Measurements from ENCODE around the gene TACR2. TPM values are rescaled to one million over a fixed set of nuclear protein-coding genes. Genes with fewer than 3 reads are reported as not detected.

TACR2 gene
- total and polyA plus RNA-seq, 2 donors (not counting 3 experiments of a cell fraction or from before 2014, with no cell fraction given), result 0.19 TPM; not detected in 1

- H3K9ac ChIP-seq (replicated peaks; ENCODE audit: extremely low read depth, insufficient read depth, low read length), result no peak overlapping the region
- FAIRE-seq, result no peak
- no TSS peak for BruUV-seq (replicated peaks)
- no peak for DNase-seq (ENCODE audit: low read depth, low spot score)
- dilution Hi-C loops (cut with MboI; ENCODE audit: extremely low pct_ligation_motif_present, low sequenced_read_pairs), result no loop called here
- no peaks in the 10 kb centered on the region for H3K27me3 ChIP-seq (ENCODE audit: control insufficient read depth in 2 of 2, insufficient read depth in 2 of 2, low read length in 2 of 2)
- no peaks in the 10 kb centered on the region for H4K20me1 ChIP-seq (replicated peaks; ENCODE audit: control insufficient read depth, extremely low read depth, insufficient read depth, low read length)
- no peaks in the 10 kb centered on the region for H3K9me3 ChIP-seq (replicated peaks; ENCODE audit: control insufficient read depth, insufficient read depth, low read length)
- no peak overlapping the region for H2AFZ ChIP-seq (ENCODE audit: low read depth, low read length)
- no peak overlapping the region for H3K4me3 ChIP-seq (replicated peaks in 1 of 3; ENCODE audit: insufficient read depth in 1 of 3, low read depth in 1 of 3, low read length in 3 of 3)
- no peaks in the 10 kb centered on the region for H3K79me2 ChIP-seq (ENCODE audit: control insufficient read depth, insufficient read depth, low read length)
- ChIA-PET POLR2A (no interaction called here), CTCF (interaction anchor here (1.1 kb wide), 1 partner anchor 47 kb away, joined by 4 read pairs; no protein-coding TSS in a partner anchor)
- no peak overlapping the region for H3K27ac ChIP-seq (ENCODE audit: insufficient read depth, low read depth, low read length)
- intact Hi-C loops (cut with micrococcal nuclease), result no loop called here
- no peak overlapping the region for H3K4me2 ChIP-seq (ENCODE audit: insufficient read depth, low read length)
- no peak for TF ChIP-seq GATA2 (IDR thresholded peaks at IDR 0.05; ENCODE audit: insufficient read depth, insufficient read length, low read depth, low read length)
- no peak for TF ChIP-seq FOS (IDR thresholded peaks at IDR 0.05; ENCODE audit: borderline replicate concordance, insufficient read depth, low read length)
- no peak for TF ChIP-seq JUN (IDR thresholded peaks at IDR 0.05; ENCODE audit: borderline replicate concordance, insufficient read depth, insufficient read length, low read depth)
- TF ChIP-seq POLR2AphosphoS5 (IDR thresholded peaks at IDR 0.05; ENCODE audit: insufficient read depth, low read depth, low read length), result no peak
- no peak for TF ChIP-seq MYC (IDR thresholded peaks at IDR 0.05; ENCODE audit: low read depth, low read length)
- no peaks in the 10 kb centered on the region for H3K9me1 ChIP-seq (replicated peaks; ENCODE audit: control insufficient read depth, extremely low read depth, insufficient read depth, low read length)
- H3K36me3 ChIP-seq (ENCODE audit: control insufficient read depth in 2 of 2, extremely low read depth in 1 of 2, insufficient read depth in 2 of 2, low read length in 2 of 2), result no peaks in the 10 kb centered on the region
- H3K4me1 ChIP-seq (ENCODE audit: control insufficient read depth, extremely low read depth, insufficient read depth, low read length), result peaks cover 3% of the 10 kb centered on the region
These were observed 22.6 kb upstream of the TACR2 start for GRCh38 chr10:69439350-69439739.

- Histone ChIP-seq H3K9me1 (replicated peaks; ENCODE audit: control insufficient read depth, extremely low read depth, insufficient read depth, low read length) (no peaks in the 10 kb centered on the region), H3K4me1 (ENCODE audit: control insufficient read depth, extremely low read depth, insufficient read depth, low read length) (peaks cover 8% of the 10 kb centered on the region), H3K36me3 (ENCODE audit: control insufficient read depth in 2 of 2, extremely low read depth in 1 of 2, insufficient read depth in 2 of 2, low read length in 2 of 2) (no peaks in the 10 kb centered on the region), H2AFZ (ENCODE audit: low read depth, low read length) (peak overlapping the region; percentile 4), H3K27ac (ENCODE audit: insufficient read depth, low read depth, low read length) (no peak overlapping the region), H4K20me1 (replicated peaks; ENCODE audit: control insufficient read depth, extremely low read depth, insufficient read depth, low read length) (no peaks in the 10 kb centered on the region), H3K4me2 (ENCODE audit: insufficient read depth, low read length) (no peak overlapping the region), H3K9ac (replicated peaks; ENCODE audit: extremely low read depth, insufficient read depth, low read length) (no peak overlapping the region), H3K4me3 (replicated peaks in 1 of 3; ENCODE audit: insufficient read depth in 1 of 3, low read depth in 1 of 3, low read length in 3 of 3) (no peak overlapping the region), H3K79me2 (ENCODE audit: control insufficient read depth, insufficient read depth, low read length) (no peaks in the 10 kb centered on the region), H3K27me3 (ENCODE audit: control insufficient read depth in 2 of 2, insufficient read depth in 2 of 2, low read length in 2 of 2) (no peaks in the 10 kb centered on the region), H3K9me3 (replicated peaks; ENCODE audit: control insufficient read depth, insufficient read depth, low read length) (no peaks in the 10 kb centered on the region)
- DNase-seq (ENCODE audit: low read depth, low spot score) (no peak), FAIRE-seq (peak; percentile 31)
- ChIA-PET POLR2A (no interaction called here), CTCF (interaction anchor here (1.0 to 1.1 kb wide), 2 partner anchors 9 to 46 kb away, joined by 4 to 7 read pairs; no protein-coding TSS in a partner anchor)
- intact Hi-C loops (cut with micrococcal nuclease), result no loop called here
- TF ChIP-seq FOS (IDR thresholded peaks at IDR 0.05; ENCODE audit: borderline replicate concordance, insufficient read depth, low read length) (no peak), GATA2 (IDR thresholded peaks at IDR 0.05; ENCODE audit: insufficient read depth, insufficient read length, low read depth, low read length) (no peak), MYC (IDR thresholded peaks at IDR 0.05; ENCODE audit: low read depth, low read length) (no peak), CTCF (IDR thresholded peaks at IDR 0.05; ENCODE audit: extremely low read depth in 1 of 2, insufficient read depth in 1 of 2, low read depth in 1 of 2, low read length in 2 of 2) (no peak), JUN (IDR thresholded peaks at IDR 0.05; ENCODE audit: borderline replicate concordance, insufficient read depth, insufficient read length, low read depth) (no peak)
- dilution Hi-C loops (cut with MboI; ENCODE audit: extremely low pct_ligation_motif_present, low sequenced_read_pairs), result no loop called here
- BruUV-seq (replicated peaks), result no TSS peak
These were observed 22.0 kb upstream of the TACR2 start for GRCh38 chr10:69438536-69439349.

All from endothelial cell of umbilical vein (primary cell).